ENCODE results near the gene CAMTA1. TPM values are rescaled to one million over a fixed set of nuclear protein-coding genes. Genes with fewer than 3 reads are reported as not detected.

The CAMTA1 gene
- total RNA-seq, 1 donor from 2014 or later = 47.9 TPM

- intact Hi-C loops (cut with DNase I) = no loop called here
- Histone ChIP-seq H3K4me1 (no peaks in the 10 kb centered on the region), H3K27me3 (ENCODE audit: low read depth) (no peaks in the 10 kb centered on the region), H3K36me3 (no peaks in the 10 kb centered on the region), H3K9me3 (no peaks in the 10 kb centered on the region), H3K4me3 (no peak overlapping the region), H3K27ac (no peak overlapping the region)
- ATAC-seq (no peak), DNase-seq (no peak)
- no peak for TF ChIP-seq CTCF (IDR thresholded peaks at IDR 0.05)
Observed at GRCh38 chr1:7234471-7234755, 449.2 kb downstream of the CAMTA1 start.

- Histone ChIP-seq H3K27ac (no peak overlapping the region), H3K36me3 (no peaks in the 10 kb centered on the region), H3K9me3 (no peaks in the 10 kb centered on the region), H3K27me3 (ENCODE audit: low read depth) (no peaks in the 10 kb centered on the region), H3K4me3 (no peak overlapping the region), H3K4me1 (no peaks in the 10 kb centered on the region)
- intact Hi-C loops (cut with DNase I) = no loop called here
- DNase-seq (no peak), ATAC-seq (no peak)
- TF ChIP-seq CTCF (IDR thresholded peaks at IDR 0.05) = no peak
Observed at GRCh38 chr1:7235871-7236517, 450.7 kb downstream of the CAMTA1 start.

GRCh38 chr1:7236844-7237515 lies 451.7 kb downstream of the CAMTA1 start:
- ATAC-seq = no peak
- H3K9me3 ChIP-seq = no peaks in the 10 kb centered on the region
- intact Hi-C loops (cut with DNase I) = no loop called here

GRCh38 chr1:7247158-7247557 lies 461.9 kb downstream of the CAMTA1 start:
- no peaks in the 10 kb centered on the region for H3K4me1 ChIP-seq
- TF ChIP-seq CTCF (IDR thresholded peaks at IDR 0.05) = no peak
- H3K9me3 ChIP-seq = no peaks in the 10 kb centered on the region
- no peak overlapping the region for H3K27ac ChIP-seq
- intact Hi-C loops (cut with DNase I) = no loop called here
- no peaks in the 10 kb centered on the region for H3K27me3 ChIP-seq (ENCODE audit: low read depth)
- DNase-seq = no peak
- no peaks in the 10 kb centered on the region for H3K36me3 ChIP-seq
- no peak overlapping the region for H3K4me3 ChIP-seq
- no peak for ATAC-seq

More at GRCh38 chr1:7236844-7237515, 451.7 kb downstream of the CAMTA1 start:
- Histone ChIP-seq H3K27ac (no peak overlapping the region), H3K4me3 (no peak overlapping the region), H3K4me1 (no peaks in the 10 kb centered on the region), H3K36me3 (no peaks in the 10 kb centered on the region), H3K27me3 (ENCODE audit: low read depth) (no peaks in the 10 kb centered on the region)
- TF ChIP-seq CTCF (IDR thresholded peaks at IDR 0.05) = no peak
- no peak for DNase-seq

GRCh38 chr1:7247791-7248548 lies 462.7 kb downstream of the CAMTA1 start:
- intact Hi-C loops (cut with DNase I) = no loop called here
- no peak overlapping the region for H3K4me3 ChIP-seq
- DNase-seq = no peak
- no peak overlapping the region for H3K27ac ChIP-seq
- no peaks in the 10 kb centered on the region for H3K9me3 ChIP-seq
- H3K27me3 ChIP-seq (ENCODE audit: low read depth) = no peaks in the 10 kb centered on the region
- no peak for TF ChIP-seq CTCF (IDR thresholded peaks at IDR 0.05)
- no peaks in the 10 kb centered on the region for H3K4me1 ChIP-seq
- no peaks in the 10 kb centered on the region for H3K36me3 ChIP-seq
- ATAC-seq = no peak

All from lower lobe of right lung (tissue), 2 donors.